ENCODE measurements around the gene TEX12.
"Not testable (repeated sequence)": the region's sequence is repeated elsewhere in the genome, so short reads cannot be mapped to it uniquely, and the experiment has no call there.

The TEX12 gene

GRCh38 chr11:112178936-112179335, 11.8 kb downstream of the TEX12 start:
- ATAC-seq (no peak), DNase-seq (no peak)
- peaks cover 33% of the 10 kb centered on the region for H3K27me3 Mint-ChIP-seq
- no peak overlapping the region for H3K27ac Mint-ChIP-seq
- no peak overlapping the region for H3K4me3 Mint-ChIP-seq
- H3K9me3 Mint-ChIP-seq, result no peaks in the 10 kb centered on the region
- peaks cover 10% of the 10 kb centered on the region for H3K4me1 Mint-ChIP-seq

- peaks cover 9% of the 10 kb centered on the region for H3K4me1 Mint-ChIP-seq
- H3K9me3 Mint-ChIP-seq, result no peaks in the 10 kb centered on the region
- no peak for DNase-seq
- H3K27ac Mint-ChIP-seq, result no peak overlapping the region
- peaks cover 29% of the 10 kb centered on the region for H3K27me3 Mint-ChIP-seq
- ATAC-seq, result no peak
- no peak overlapping the region for H3K4me3 Mint-ChIP-seq
Measured at GRCh38 chr11:112179601-112180000, 12.4 kb downstream of the TEX12 start.

- H3K27ac Mint-ChIP-seq, result no peak overlapping the region
- H3K27me3 Mint-ChIP-seq, result peaks cover 23% of the 10 kb centered on the region
- no peak overlapping the region for H3K4me3 Mint-ChIP-seq
- no peaks in the 10 kb centered on the region for H3K9me3 Mint-ChIP-seq
- no peaks in the 10 kb centered on the region for H3K4me1 Mint-ChIP-seq
- ATAC-seq (no peak), DNase-seq (no peak)
Measured at GRCh38 chr11:112182867-112183266, 15.7 kb downstream of the TEX12 start.

GRCh38 chr11:112185883-112186282, 18.7 kb downstream of the TEX12 start:
- no peak overlapping the region for H3K27ac Mint-ChIP-seq
- peaks cover 9% of the 10 kb centered on the region for H3K27me3 Mint-ChIP-seq
- no peak for ATAC-seq
- H3K9me3 Mint-ChIP-seq, result no peaks in the 10 kb centered on the region
- no peak overlapping the region for H3K4me3 Mint-ChIP-seq
- no peak for DNase-seq
- peaks cover 8% of the 10 kb centered on the region for H3K4me1 Mint-ChIP-seq

- no peak for ATAC-seq
- Mint-ChIP-seq H3K27ac (no peak overlapping the region), H3K4me1 (peaks cover 8% of the 10 kb centered on the region), H3K9me3 (no peaks in the 10 kb centered on the region), H3K4me3 (no peak overlapping the region), H3K27me3 (peaks cover 8% of the 10 kb centered on the region)
- no peak for DNase-seq
Measured at GRCh38 chr11:112186304-112186703, 19.1 kb downstream of the TEX12 start.

GRCh38 chr11:112195113-112195512, 27.9 kb downstream of the TEX12 start:
- not testable (repeated sequence) for H3K4me1 Mint-ChIP-seq, ATAC-seq, H3K9me3 Mint-ChIP-seq, H3K27ac Mint-ChIP-seq, H3K27me3 Mint-ChIP-seq, H3K4me3 Mint-ChIP-seq, DNase-seq

GRCh38 chr11:112195951-112196351, 28.8 kb downstream of the TEX12 start:
- no peaks in the 10 kb centered on the region for H3K9me3 Mint-ChIP-seq
- DNase-seq (no peak), ATAC-seq (no peak)
- H3K27me3 Mint-ChIP-seq, result no peaks in the 10 kb centered on the region
- H3K4me3 Mint-ChIP-seq, result no peak overlapping the region
- H3K27ac Mint-ChIP-seq, result no peak overlapping the region
- H3K4me1 Mint-ChIP-seq, result peaks cover 5% of the 10 kb centered on the region

GRCh38 chr11:112196519-112197087, 29.4 kb downstream of the TEX12 start:
- Mint-ChIP-seq H3K4me1 (peaks cover 5% of the 10 kb centered on the region), H3K9me3 (no peaks in the 10 kb centered on the region), H3K27ac (no peak overlapping the region), H3K4me3 (no peak overlapping the region), H3K27me3 (no peaks in the 10 kb centered on the region)
- DNase-seq (no peak), ATAC-seq (no peak)

GRCh38 chr11:112199101-112199500, 31.9 kb downstream of the TEX12 start:
- DNase-seq, H3K4me1 Mint-ChIP-seq, ATAC-seq, H3K27ac Mint-ChIP-seq, H3K27me3 Mint-ChIP-seq, H3K4me3 Mint-ChIP-seq, H3K9me3 Mint-ChIP-seq: not testable (repeated sequence)

GRCh38 chr11:112200252-112200651, 33.1 kb downstream of the TEX12 start:
- Mint-ChIP-seq H3K27ac (no peak overlapping the region), H3K4me1 (no peaks in the 10 kb centered on the region), H3K4me3 (no peak overlapping the region), H3K9me3 (no peaks in the 10 kb centered on the region), H3K27me3 (no peaks in the 10 kb centered on the region)
- no peak for DNase-seq
- no peak for ATAC-seq

GRCh38 chr11:112206071-112206470, 38.9 kb downstream of the TEX12 start:
- ATAC-seq (no peak), DNase-seq (no peak)
- Mint-ChIP-seq H3K27ac (no peak overlapping the region), H3K4me3 (no peak overlapping the region), H3K4me1 (peaks cover 3% of the 10 kb centered on the region), H3K9me3 (no peaks in the 10 kb centered on the region), H3K27me3 (peaks cover 10% of the 10 kb centered on the region)

GRCh38 chr11:112210890-112211289, 43.7 kb downstream of the TEX12 start:
- H3K27ac Mint-ChIP-seq, result no peak overlapping the region
- ATAC-seq (no peak), DNase-seq (no peak)
- peaks cover 10% of the 10 kb centered on the region for H3K27me3 Mint-ChIP-seq
- no peaks in the 10 kb centered on the region for H3K9me3 Mint-ChIP-seq
- H3K4me3 Mint-ChIP-seq, result no peak overlapping the region
- peaks cover 19% of the 10 kb centered on the region for H3K4me1 Mint-ChIP-seq

- Mint-ChIP-seq H3K27ac (no peak overlapping the region), H3K4me1 (peaks cover 19% of the 10 kb centered on the region), H3K9me3 (no peaks in the 10 kb centered on the region), H3K27me3 (peaks cover 10% of the 10 kb centered on the region), H3K4me3 (peak overlapping the region; percentile 8 to 46)
- DNase-seq, result peak in 1 of 2 donors; percentile 21
- peak; percentile 72 for ATAC-seq
Measured at GRCh38 chr11:112211536-112211935, 44.4 kb downstream of the TEX12 start.

GRCh38 chr11:112212290-112212689, 45.1 kb downstream of the TEX12 start:
- Mint-ChIP-seq H3K9me3 (no peaks in the 10 kb centered on the region), H3K4me1 (peaks cover 19% of the 10 kb centered on the region), H3K4me3 (no peak overlapping the region), H3K27me3 (peaks cover 10% of the 10 kb centered on the region), H3K27ac (no peak overlapping the region)
- no peak for DNase-seq
- no peak for ATAC-seq

GRCh38 chr11:112212710-112213109, 45.5 kb downstream of the TEX12 start:
- ATAC-seq (no peak), DNase-seq (no peak)
- H3K4me3 Mint-ChIP-seq, result no peak overlapping the region
- H3K9me3 Mint-ChIP-seq, result no peaks in the 10 kb centered on the region
- no peak overlapping the region for H3K27ac Mint-ChIP-seq
- peaks cover 10% of the 10 kb centered on the region for H3K27me3 Mint-ChIP-seq
- peaks cover 19% of the 10 kb centered on the region for H3K4me1 Mint-ChIP-seq

- DNase-seq (no peak), ATAC-seq (no peak)
- H3K27me3 Mint-ChIP-seq, result peaks cover 8% of the 10 kb centered on the region
- H3K9me3 Mint-ChIP-seq, result no peaks in the 10 kb centered on the region
- no peak overlapping the region for H3K27ac Mint-ChIP-seq
- H3K4me3 Mint-ChIP-seq, result no peak overlapping the region
- H3K4me1 Mint-ChIP-seq, result peaks cover 19% of the 10 kb centered on the region
Measured at GRCh38 chr11:112213753-112214152, 46.6 kb downstream of the TEX12 start.

GRCh38 chr11:112215621-112216020, 48.4 kb downstream of the TEX12 start:
- Mint-ChIP-seq H3K9me3 (no peaks in the 10 kb centered on the region), H3K27ac (peak overlapping the region in 1 of 2 donors; percentile 54), H3K27me3 (no peaks in the 10 kb centered on the region), H3K4me1 (peaks cover 25% of the 10 kb centered on the region), H3K4me3 (no peak overlapping the region)
- no peak for DNase-seq
- ATAC-seq, result no peak
